Measurements from ENCODE around the gene SF3B2.

- TF ChIP-seq CTCF (IDR thresholded peaks at IDR 0.05) (no peak), POLR2AphosphoS5 (IDR thresholded peaks at IDR 0.05) (no peak)
Observed at GRCh38 chr11:66077927-66078326, 25.8 kb downstream of the SF3B2 start.

All from esophagus muscularis mucosa (tissue), 3 donors.